GM21423 (cell line): ENCODE measurements around the gene IARS2.
A peak's percentile ranks its signal among the peaks of the same experiment; 100 is the strongest.
"Not testable (repeated sequence)": the region's sequence is repeated elsewhere in the genome, so short reads cannot be mapped to it uniquely, and the experiment has no call there.

ENCODE experiments used
- ATAC-seq: cut with Tn5 transposase; IDR thresholded peaks from one replicate; pipeline ENCODE4 v1.9.1; 2021; ENCODE audit warnings: mild to moderate bottlenecking, moderate library complexity; ENCODE audit not compliant: unreplicated experiment

IARS2 gene

DNA sequence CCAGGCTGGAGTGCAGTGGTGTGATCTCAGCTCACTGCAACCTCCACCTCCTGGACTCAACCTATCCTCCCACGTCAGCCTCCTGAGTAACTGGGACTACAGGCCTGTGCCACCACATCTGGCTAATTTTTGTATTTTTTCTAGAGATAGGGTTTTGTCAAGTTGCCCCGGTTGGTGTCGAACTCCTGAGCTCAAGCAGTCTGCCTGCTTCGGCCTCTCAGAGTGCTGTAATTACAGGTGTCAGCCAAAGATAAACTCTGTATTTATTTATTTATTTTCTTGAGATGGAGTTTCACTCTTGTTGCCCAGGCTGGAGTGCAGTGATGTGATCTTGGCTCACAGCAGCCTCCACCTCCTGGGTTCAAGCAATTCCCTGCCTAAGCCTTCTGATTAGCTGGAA is 18.7 kb downstream of the IARS2 start:
- not testable (repeated sequence) for ATAC-seq

DNA sequence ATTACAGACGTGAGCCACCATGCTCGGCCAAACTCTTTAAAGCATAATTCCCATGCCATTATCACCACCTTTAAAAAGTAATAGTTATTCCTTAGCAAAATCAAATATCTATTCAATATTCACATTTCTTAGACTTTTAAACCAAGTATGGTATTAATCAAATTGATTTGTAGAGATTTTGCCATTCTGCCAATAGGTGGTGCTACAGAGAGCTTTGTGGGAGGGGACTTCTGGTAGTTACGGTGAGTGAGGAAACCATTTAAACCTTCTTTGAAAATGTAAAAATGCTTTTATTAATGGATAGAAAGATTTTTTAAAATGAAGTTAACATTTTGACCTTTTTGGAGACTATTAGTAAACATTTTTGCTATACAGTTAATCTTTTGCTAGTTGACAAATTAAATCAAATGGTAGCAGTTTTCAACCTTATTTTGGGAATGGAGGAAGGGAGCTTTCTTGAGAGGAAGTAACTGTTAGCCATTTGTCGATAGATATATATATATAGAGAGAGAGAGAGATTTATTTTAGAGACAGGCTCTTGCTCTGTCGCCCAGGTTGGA is 19.3 kb downstream of the IARS2 start:
- ATAC-seq = peak; percentile 60

DNA sequence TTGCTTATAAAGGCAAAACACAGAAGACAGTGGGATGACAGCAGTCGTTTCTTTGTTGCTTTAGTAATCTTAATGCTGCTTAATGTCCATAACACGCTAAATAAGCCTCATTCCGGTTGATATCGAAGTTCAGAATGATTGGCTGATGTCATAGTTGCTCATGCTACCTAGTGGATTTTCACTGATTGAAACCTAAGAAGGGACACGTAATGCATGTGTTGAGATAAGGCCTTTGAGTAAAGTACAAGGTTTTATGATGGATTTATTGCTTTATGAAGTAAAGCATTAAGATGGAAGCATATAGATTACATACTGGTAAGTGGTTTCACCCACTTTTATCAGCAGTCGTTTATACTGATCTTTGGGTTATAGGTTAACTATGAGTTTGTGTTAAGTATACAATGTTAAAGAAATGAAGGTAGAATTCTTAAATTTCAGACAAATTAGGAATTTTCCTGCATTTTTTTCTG is 25.1 kb downstream of the IARS2 start:
- ATAC-seq = no peak

DNA sequence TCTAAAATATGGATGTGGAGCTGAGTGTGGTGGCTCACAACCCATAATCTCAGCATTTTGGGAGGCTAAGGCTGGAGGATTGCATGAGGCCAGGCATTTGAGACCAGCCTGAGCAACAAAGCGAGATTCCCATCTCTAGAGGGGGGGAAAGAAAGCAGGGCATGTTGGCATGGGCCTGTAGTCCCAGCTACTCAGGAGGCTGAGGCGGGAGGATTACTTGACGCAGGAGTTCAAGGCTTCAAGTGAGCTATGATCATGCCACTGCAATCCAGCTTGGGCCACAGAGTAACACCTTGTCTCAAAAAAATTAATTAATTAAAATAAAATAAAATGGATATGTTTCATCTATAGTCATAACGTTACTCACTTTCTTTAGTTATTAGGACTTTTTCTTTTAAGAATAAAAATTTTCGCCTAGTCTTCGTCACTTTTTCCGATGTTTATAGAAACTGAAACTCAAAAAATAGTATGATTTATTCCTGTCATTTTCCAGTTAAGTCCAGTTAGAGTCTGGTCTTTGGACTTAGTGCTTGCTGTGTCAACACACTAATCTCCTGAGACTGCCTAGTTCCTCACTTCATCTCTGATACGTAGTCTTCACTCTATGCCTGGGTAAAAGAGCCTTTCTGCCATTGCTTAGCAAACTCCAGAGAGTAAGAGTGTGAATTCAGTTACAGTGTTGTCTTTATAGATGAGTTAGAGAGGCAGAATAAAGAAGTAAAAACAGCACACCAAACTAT is 28.0 kb downstream of the IARS2 start:
- ATAC-seq = no peak

DNA sequence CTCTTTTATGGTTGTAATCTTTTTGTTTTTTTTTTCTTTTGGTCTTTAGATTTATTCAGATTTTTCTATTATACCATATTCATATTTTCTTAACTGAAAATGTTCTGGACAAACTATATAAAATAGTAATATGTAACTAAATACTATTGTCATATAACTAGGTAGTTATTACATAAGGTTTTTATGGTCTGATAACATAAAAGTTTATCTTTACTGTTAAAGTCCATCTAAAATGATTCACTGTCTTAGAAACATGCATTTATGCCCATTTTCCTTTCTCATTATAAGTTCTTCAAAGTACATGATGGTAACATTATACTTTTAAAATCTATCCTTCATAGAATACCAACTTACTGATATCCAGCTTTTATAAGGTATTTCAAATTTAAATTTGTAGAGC is 29.1 kb downstream of the IARS2 start:
- no peak for ATAC-seq

DNA sequence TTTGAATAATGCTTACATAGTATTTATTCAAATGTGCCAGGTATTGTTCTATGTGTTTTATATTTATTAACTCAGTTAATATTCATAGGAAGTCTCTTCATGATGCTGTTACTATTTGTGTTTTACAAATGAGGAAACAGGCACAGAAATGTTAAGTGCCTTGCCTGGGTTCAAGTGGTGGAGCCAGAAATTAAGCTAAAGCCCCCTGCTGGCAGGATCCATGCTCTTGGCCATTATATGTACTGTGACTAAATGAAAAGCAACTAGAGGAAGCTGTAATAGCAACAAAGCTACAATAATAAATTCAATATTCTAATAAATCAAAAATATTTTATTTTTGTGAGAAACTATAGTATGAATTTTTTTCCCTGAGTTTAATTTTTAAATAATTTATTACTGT is 30.0 kb downstream of the IARS2 start:
- ATAC-seq = no peak

DNA sequence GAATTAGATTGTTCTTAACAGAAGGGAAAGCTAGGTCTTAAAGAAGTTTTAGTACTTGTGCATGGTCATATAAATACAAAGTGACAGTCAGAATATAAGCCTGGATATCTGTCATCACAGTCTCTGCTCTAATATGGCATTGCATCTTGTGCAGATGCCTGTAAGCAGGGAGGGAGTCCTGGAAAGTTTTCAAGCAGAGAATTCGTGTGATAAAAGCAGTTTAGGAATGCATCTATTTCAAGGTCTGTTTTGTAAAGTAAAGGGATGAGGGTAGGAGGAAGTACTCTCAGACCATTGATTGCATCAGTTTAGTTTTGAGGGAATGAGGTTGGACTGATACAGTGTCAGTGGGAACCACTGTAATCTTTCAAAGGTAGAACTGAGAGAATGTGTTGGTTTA is 30.6 kb downstream of the IARS2 start:
- ATAC-seq = no peak

DNA sequence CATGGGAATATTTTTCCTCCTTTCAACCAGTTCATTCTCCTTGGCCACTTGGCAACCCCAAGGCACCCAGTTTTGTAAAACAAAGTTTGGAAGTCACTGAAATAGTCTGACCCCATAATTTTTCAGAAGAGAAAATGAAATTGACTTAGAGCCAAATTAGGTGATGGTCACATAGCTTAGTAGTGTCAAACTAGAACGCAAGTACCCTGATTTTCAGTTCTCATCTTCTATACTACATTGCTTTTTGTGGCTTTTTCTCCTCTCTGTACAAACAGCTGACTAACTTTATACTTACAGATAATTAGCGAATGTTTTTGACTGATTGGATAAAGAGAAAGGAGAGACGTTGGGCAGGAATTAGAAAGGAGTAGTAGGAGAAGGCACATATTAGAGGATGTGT is 33.1 kb downstream of the IARS2 start:
- ATAC-seq = no peak

DNA sequence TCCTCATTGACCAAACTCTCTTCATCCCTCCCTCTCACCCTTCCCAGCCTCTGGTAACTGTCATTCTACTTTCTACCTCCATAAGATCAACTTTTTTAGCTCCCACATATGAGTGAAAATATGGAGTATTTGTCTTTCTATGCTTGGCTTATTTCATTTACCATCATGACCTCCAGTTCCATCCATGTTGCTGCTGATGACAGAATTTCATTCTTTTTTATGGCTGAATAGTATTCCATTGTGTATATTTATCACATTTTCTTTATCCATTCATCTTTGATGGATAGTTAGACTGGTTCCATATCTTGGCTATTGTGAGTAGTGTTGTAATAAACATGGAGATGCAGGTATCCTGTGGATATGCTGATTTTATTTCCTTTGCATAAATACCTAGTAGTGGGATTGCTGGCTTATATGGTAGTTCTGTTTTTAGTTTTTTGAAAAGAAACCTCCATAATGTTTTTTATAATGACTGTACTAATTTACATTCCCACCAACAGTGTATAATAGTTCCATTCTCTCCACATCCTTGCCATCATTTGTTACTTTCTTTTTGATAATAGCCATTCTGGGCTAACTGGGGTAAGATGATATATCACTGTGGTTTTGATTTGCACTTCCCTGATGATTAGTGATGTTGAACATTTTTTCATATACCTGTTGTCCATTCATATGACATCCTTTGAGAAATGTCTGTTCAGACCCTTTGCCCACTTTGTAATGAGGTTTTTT is 35.7 kb downstream of the IARS2 start:
- no peak for ATAC-seq

DNA sequence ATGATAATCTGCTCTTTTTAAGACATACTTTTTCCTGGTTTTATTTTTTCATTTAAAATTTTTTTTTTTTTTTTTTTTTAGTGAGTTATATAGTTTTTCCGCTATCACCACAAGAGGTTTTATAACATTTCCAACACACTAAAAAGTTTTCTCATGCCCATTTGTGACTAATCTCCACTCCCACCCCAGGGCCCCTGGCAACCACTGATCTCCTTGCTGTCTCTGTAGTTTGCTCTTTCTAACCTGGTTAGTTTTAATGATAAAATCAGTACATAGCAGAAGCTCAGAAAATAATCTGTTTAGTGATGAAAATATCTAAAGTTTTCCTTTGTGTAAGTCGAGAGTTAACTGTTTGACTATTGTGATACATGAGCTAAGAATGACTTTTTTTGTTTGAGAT is 41.8 kb downstream of the IARS2 start:
- ATAC-seq = no peak

DNA sequence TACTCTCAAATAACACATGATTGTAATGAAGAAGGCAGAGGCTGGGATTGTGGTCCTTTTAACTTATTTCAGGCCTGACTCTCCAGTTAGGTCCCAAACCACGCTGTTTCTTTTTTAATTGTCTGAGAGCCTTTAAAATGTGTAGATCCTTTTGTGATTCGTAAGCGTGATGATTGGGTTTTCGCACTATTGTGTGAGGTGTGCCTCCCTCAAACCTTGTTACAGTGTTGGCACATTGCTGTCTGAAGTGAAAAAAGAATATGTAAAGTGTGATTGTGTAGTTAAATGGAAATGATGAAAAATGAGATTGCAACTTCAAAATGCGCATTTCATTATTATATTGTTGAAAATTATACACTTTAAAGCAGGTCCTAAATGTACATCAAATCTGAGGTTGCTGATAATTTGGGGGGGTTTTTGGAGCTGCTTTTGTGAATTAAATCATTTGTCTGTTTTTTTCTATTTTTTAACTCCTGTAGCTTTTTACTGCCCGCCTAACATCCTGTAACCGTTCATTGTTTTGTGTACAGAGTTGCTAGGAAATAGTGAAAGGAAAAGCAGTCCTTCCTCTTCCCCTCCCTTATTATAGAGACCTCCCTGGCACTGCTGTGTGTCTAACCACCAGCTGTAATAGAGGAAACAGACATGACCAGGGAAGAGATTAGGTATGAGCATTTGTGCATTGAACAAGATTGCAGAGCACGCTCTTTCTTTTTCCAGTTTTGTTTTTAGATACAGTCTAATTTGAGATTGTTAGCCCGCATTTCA is 43.3 kb downstream of the IARS2 start:
- ATAC-seq = no peak

DNA sequence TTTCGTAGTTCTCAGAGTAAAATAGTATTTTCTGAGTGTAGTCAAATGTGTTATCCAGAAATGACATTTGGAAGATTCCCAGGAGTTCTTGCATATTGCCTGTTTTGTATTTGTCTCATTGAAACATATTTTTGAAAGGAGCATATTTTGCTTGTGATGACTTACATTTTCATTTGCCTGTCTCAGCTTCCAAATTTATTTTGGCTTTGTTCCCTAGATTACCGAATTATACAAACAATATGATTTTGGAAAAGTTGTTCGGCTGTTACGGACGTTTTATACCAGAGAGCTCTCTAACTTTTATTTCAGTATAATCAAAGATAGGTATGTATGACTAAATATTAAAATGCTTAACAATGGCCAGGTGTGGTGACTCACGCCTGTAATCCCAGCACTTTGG is 46.0 kb downstream of the IARS2 start:
- ATAC-seq = no peak

DNA sequence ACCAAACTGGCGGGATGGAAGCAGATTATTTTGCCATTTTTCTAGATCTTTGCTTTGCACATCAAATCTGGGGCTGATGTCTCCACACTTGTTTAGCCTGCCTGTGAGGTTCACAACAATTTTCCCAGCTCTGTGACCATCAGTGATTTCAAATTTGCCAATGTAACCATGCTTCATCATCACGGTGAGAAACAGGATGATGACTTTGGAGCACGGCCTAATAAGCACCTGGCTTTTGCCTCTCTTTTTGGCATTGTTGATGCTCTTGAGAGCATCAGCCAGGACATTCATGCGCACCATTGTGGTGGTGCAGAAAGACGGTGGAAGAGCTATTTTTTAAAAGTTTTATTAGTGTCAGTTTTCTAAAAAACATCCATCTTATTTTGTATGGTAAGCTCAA is 50.1 kb downstream of the IARS2 start:
- no peak for ATAC-seq

DNA sequence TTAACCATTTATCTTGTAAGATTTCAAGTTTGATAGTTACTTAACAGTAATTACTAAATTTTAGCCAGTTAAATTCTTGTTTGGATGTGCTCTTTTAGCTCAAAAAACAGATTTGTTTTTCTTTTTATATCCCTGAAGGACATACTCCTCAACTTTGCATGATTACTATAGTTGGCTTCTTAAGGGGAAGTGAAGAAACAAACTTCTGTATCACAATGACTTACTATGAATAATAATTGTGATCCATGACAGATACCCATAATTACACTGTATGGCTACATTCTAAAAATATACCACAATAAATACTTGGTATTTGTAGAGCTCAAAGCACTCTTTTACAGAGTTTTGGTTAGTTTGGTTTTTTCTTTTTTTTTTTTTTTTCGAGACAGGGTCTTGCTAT is 55.8 kb downstream of the IARS2 start:
- no peak for ATAC-seq

DNA sequence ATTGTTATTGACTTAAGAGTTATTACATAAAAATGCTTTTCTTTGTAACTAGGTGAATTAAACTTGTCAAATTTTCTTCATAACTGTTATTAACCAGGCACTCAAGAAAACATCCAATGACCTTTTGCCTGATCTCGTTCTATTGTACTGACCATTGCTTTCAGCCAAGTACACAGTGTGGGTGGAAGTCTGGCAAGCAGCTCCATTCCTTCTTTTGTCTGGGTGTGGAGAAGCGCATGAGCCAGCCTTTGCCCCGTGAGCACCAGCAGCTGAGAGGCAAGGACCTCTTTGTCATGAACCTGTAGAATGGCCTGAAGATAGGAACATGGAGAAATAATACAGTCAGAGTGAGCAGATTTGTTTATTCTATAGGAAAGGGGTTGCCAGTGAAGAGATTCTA is 57.5 kb downstream of the IARS2 start:
- ATAC-seq = no peak

DNA sequence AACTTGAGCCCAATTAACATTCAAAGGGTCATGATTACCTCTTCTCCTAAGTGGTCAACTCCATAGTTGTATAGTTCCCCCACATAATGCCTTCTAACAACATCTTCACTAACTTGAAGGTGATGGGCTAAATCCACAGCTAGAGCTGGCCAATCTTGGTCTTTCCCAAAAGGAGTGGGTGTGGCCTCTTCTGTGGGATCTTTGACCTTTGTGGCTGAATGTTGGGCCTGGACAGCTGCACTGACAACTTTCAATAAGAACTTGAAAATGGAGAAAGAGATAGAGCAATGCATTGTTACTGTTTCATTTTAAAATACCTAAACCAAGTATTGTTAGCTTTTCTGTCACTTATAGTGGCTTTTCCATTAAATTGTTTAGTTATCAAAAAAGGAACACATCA is 59.2 kb downstream of the IARS2 start:
- ATAC-seq = no peak

DNA sequence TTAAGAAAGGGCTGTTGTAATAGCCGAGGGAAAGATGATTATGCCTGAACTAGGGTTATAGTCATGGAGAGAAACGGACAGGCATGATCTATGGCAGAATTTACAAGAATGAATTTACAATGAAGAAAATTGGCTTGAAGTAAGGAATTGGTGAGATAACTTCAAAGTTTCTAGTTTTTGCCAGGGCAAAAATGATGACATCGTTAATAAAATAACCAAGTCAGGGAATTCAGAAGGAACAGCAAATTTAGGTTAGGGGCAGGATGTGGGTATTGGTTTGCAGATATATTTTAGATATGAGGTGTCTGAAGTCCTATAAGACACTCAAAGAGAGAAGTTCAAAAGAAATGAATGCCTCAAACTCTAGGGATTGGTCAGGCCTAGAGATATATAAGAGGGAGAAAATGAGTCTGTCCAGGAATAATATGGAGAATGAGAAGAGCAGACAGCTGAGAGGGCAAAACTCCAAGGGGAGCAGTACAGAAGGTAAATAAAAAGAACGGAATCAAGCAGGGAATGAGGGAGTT is 62.8 kb downstream of the IARS2 start:
- no peak for ATAC-seq

DNA sequence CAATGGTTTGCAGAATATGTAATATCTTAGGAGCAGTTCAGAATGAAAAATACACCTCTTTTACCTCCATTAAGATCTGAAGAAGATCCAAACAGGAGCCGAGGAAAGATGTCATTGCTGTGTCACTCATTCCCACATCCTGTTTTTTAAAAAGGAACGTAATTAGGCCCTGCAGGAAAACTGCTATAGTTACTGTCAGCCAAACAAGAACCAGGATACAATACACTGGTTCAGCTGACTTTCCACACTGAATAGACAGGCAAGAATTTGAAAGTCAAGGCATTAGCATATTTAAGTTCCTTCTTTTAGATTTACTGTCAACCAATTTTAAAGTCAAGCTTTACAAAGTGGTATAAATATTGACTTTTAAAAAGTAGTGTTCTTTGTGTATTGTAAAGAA is 63.8 kb downstream of the IARS2 start:
- ATAC-seq = no peak

DNA sequence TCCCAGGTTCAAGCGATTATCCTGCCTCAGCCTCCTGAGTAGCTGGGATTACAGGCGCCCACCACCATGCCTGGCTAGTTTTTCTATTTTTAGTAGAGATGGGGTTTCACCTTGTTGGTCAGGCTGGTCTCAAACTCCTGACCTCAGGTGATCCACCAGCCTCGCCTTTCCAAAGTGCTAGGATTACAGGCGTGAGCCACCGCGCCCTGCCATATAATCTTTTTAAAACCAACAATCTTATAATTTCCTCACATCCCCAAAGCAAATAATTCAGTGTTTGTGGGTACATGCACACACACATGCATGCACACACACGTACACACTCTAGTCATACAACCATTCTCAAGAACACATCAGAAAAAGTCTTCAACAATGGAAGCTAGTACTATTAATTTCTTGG is 64.6 kb downstream of the IARS2 start:
- not testable (repeated sequence) for ATAC-seq

DNA sequence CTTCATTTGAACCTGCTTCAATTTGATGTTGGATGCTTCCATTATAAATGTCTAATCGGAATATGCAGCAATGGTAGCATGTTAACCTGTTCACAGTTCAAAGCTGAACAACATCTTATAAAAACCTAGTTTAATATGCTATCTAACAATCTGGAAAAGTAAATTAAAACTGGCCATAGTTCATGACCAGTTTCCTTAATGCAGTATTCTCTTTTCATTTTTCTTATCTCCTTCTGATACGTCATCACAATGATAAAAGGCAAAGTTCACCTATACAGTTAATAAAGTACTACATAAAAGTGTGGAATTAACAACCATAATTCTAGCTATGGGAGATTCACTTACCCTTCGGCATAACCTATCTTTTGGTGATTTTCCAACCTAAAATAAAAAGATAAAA is 65.1 kb downstream of the IARS2 start:
- ATAC-seq = no peak

DNA sequence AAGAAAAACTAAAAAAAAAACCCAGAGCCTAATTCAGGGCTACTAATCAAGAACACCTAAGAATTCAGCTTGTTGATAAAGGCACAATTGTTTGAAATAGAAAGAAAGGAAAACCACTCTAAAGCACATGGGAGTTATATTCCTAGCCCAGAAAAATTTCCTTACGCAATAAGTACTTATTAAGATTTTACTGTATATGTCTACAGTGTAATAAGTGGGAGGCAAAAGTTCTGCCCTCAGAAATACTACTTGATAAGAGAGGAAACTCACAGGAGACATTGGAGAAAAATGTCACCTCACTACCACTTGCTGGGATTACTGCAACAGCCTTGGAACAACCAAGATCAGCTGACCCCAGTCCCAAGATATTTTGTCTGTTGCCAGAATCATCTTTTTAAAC is 66.1 kb downstream of the IARS2 start:
- no peak for ATAC-seq
